Liver (tissue), 9 donors: ENCODE data around the gene NEUROD4. TPM values are rescaled to one million over a fixed set of nuclear protein-coding genes. Genes with fewer than 3 reads are reported as not detected.

Experiments
- DNase-seq: peaks from one replicate; pipeline ENCODE4 v3.0.0-alpha.2; 2017; ENCODE audit warnings: low spot score
- H3K27ac ChIP-seq, 2 donors: one replicate each; pipeline ENCODE4 v1.7.0; 2013; ENCODE audit warnings: inconsistent platforms in 2 of 2, low read length in 2 of 2, control low read depth in 1 of 2, low read depth in 1 of 2, mild to moderate bottlenecking in 1 of 2
- H3K27me3 ChIP-seq, 4 donors: one replicate each; pipeline versions ENCODE4 v1.6.1 to v1.7.0; 2013; ENCODE audit warnings: low read length in 3 of 4, inconsistent platforms in 1 of 4, mild to moderate bottlenecking in 1 of 4, moderate library complexity in 1 of 4; ENCODE audit not compliant: control insufficient read depth in 4 of 4, insufficient read depth in 4 of 4
- H3K36me3 ChIP-seq, 4 donors: one replicate each; pipeline versions ENCODE4 v1.6.1 to v1.7.0; 2013; ENCODE audit warnings: low read length in 3 of 4, mild to moderate bottlenecking in 3 of 4, low read depth in 1 of 4, moderate library complexity in 1 of 4; ENCODE audit not compliant: control insufficient read depth in 4 of 4, insufficient read depth in 3 of 4
- H3K4me1 ChIP-seq, 4 donors: one replicate each; pipeline versions ENCODE4 v1.6.1 to v1.7.0; 2013; ENCODE audit warnings: low read length in 3 of 4, mild to moderate bottlenecking in 3 of 4, moderate library complexity in 1 of 4; ENCODE audit not compliant: control insufficient read depth in 4 of 4, insufficient read depth in 4 of 4
- H3K4me3 ChIP-seq, 3 donors: one replicate each; pipeline versions ENCODE4 v1.6.1 to v1.7.0; 2013; ENCODE audit warnings: low read length in 3 of 3, control low read depth in 1 of 3, low read depth in 1 of 3, mild to moderate bottlenecking in 1 of 3
- H3K9ac ChIP-seq, 2 donors: one replicate each; pipeline ENCODE4 v1.7.0; 2013; ENCODE audit warnings: low read length in 2 of 2, mild to moderate bottlenecking in 2 of 2, moderate library complexity in 2 of 2, control low read depth in 1 of 2, low read depth in 1 of 2
- H3K9me3 ChIP-seq, 4 donors: one replicate each; pipeline versions ENCODE4 v1.6.1 to v1.7.0; 2013; ENCODE audit warnings: low read length in 3 of 4; ENCODE audit not compliant: control insufficient read depth in 4 of 4
- ATF3 ChIP-seq: IDR thresholded peaks from 2 replicates; pipeline ENCODE4 v1.6.1; 2016; ENCODE audit warnings: antibody characterized with exemption
- EGR1 ChIP-seq, 2 donors: IDR thresholded peaks; 2 replicates each; pipeline ENCODE4 v1.6.1; 2016 to 2018; ENCODE audit warnings: antibody characterized with exemption in 2 of 2, low read depth in 2 of 2
- FOXA1 ChIP-seq: IDR thresholded peaks from 2 replicates; pipeline ENCODE4 v1.6.1; 2016; ENCODE audit warnings: antibody characterized with exemption
- FOXA2 ChIP-seq: IDR thresholded peaks from 2 replicates; pipeline ENCODE4 v1.6.1; 2016; ENCODE audit warnings: antibody characterized with exemption
- GABPA ChIP-seq, 2 donors: IDR thresholded peaks in 1 of 2; conservative IDR thresholded peaks in 1 of 2; 2 replicates each; pipeline ENCODE4 v1.6.1; 2016; ENCODE audit warnings: antibody characterized with exemption in 2 of 2, mild to moderate bottlenecking in 1 of 2, moderate library complexity in 1 of 2
- HNF4A ChIP-seq, 2 donors: conservative IDR thresholded peaks; 2 replicates each; pipeline ENCODE4 v1.6.1; 2016; ENCODE audit warnings: antibody characterized with exemption in 2 of 2, mild to moderate bottlenecking in 2 of 2
- HNF4G ChIP-seq: IDR thresholded peaks from 2 replicates; pipeline ENCODE4 v1.6.1; 2016; ENCODE audit warnings: antibody characterized with exemption
- JUND ChIP-seq, 2 donors: IDR thresholded peaks; 2 replicates each; pipeline ENCODE4 v1.6.1; 2016; ENCODE audit warnings: antibody characterized with exemption in 2 of 2
- MAX ChIP-seq: IDR thresholded peaks from 2 replicates; pipeline ENCODE4 v1.6.1; 2016; ENCODE audit warnings: antibody characterized with exemption
- NR2F2 ChIP-seq: IDR thresholded peaks from 2 replicates; pipeline ENCODE4 v1.6.1; 2016; ENCODE audit warnings: antibody characterized with exemption
- RAD21 ChIP-seq, 2 donors: IDR thresholded peaks; 2 replicates each; pipeline ENCODE4 v1.6.1; 2016; ENCODE audit warnings: antibody characterized with exemption in 2 of 2, mild to moderate bottlenecking in 2 of 2
- REST ChIP-seq: IDR thresholded peaks from 2 replicates; pipeline ENCODE4 v1.6.1; 2016; ENCODE audit warnings: antibody characterized with exemption, mild to moderate bottlenecking
- RXRA ChIP-seq, 2 donors: IDR thresholded peaks; 2 replicates each; pipeline ENCODE4 v1.6.1; 2017 to 2018; ENCODE audit warnings: antibody characterized with exemption in 2 of 2, mild to moderate bottlenecking in 1 of 2
- SP1 ChIP-seq: IDR thresholded peaks from 2 replicates; pipeline ENCODE4 v1.6.1; 2018; ENCODE audit warnings: antibody characterized with exemption, mild to moderate bottlenecking
- TAF1 ChIP-seq: conservative IDR thresholded peaks from 2 replicates; pipeline ENCODE4 v1.6.1; 2016; ENCODE audit warnings: antibody characterized with exemption, mild to moderate bottlenecking
- YY1 ChIP-seq: IDR thresholded peaks from 2 replicates; pipeline ENCODE4 v1.6.1; 2016; ENCODE audit warnings: antibody characterized with exemption, mild to moderate bottlenecking
- ZBTB33 ChIP-seq: IDR thresholded peaks from 2 replicates; pipeline ENCODE4 v1.6.1; 2016; ENCODE audit warnings: antibody characterized with exemption
- WGBS: extraction: QIAGEN DNeasy Blood & Tissue Kit; methylation state at CpG from one replicate; pipeline ENCODE4 v1.1.7; 2013; 5-methylcytosine and 5-hydroxymethylcytosine counted together
- polyA plus RNA-seq, 2 donors: library from polyadenylated mRNA; stranded (reverse) in 1 of 2; unstranded in 1 of 2; fragments of 200-250 nt in 1 of 2; fragments of >200 nt in 1 of 2; fragmentation: Nextera tagmentation in 1 of 2; extraction: Ambion mirVana in 1 of 2; gene quantifications; one replicate each; pipeline versions ENCODE4 v1.2.1 to v1.2.3, GENCODE V29; 2013 to 2015
- total RNA-seq, 2 donors: library from RNA; depleted of rRNA; stranded (reverse); fragments of >200 nt; gene quantifications; one replicate each; pipeline ENCODE4 v1.2.3, GENCODE V29; 2014
- TF ChIP-seq, protein P1 (sequence below): fragments of 150-350 bp; IDR thresholded peaks from 2 replicates; pipeline ENCODE4 v1.5.1; 2017; ENCODE audit warnings: improper control_type of control experiment, low read depth, low read length; ENCODE audit not compliant: missing input control
- donor health status: healthy.
- donor health status: healthy.
- donor health status: healthy.
- donor health status: healthy.
- donor health status: healthy.

The NEUROD4 gene
- total and polyA plus RNA-seq, 4 donors, result not detected

DNA sequence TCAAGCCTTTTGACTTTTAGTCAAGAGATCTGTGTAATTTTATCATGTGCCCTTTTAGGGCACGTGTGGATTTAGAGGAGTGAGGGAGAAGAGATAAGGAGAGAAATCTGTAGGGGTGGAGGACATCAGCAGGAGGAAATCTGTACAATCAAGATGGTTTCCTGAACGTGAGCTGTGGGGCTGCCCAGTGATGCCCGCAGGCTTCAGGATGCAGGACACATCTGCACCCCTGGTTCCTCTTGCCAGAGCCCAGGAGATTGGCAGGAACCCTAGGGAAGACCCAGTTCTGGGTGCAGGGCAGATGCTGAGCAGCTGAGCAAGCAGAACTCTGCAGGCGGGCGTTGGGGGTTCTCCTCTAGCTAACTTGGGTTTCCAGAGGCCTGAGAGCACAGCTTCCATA lies 23.6 kb upstream of the NEUROD4 start:
- Histone ChIP-seq H3K9ac (no peak overlapping the region), H3K27ac (no peak overlapping the region), H3K36me3 (no peaks in the 10 kb centered on the region), H3K9me3 (no peaks in the 10 kb centered on the region), H3K4me3 (no peak overlapping the region), H3K27me3 (peaks cover 0 to 4% (median 2%) of the 10 kb centered on the region in 4 donors), H3K4me1 (no peaks in the 10 kb centered on the region)
- no peak for DNase-seq
- no peak for TF ChIP-seq GABPA (IDR thresholded peaks at IDR 0.05 in 1 of 2, conservative IDR thresholded peaks at IDR 0.05 in 1 of 2)
- TF ChIP-seq JUND (IDR thresholded peaks at IDR 0.05), result no peak
- TF ChIP-seq FOXA1, result no peak
- no peak for TF ChIP-seq TAF1
- TF ChIP-seq EGR1 (IDR thresholded peaks at IDR 0.05; ENCODE audit: low read depth in 2 of 2), result no peak
- no peak for TF ChIP-seq NR2F2
- no peak for TF ChIP-seq YY1
- no peak for TF ChIP-seq MAX
- TF ChIP-seq, protein P1, sequence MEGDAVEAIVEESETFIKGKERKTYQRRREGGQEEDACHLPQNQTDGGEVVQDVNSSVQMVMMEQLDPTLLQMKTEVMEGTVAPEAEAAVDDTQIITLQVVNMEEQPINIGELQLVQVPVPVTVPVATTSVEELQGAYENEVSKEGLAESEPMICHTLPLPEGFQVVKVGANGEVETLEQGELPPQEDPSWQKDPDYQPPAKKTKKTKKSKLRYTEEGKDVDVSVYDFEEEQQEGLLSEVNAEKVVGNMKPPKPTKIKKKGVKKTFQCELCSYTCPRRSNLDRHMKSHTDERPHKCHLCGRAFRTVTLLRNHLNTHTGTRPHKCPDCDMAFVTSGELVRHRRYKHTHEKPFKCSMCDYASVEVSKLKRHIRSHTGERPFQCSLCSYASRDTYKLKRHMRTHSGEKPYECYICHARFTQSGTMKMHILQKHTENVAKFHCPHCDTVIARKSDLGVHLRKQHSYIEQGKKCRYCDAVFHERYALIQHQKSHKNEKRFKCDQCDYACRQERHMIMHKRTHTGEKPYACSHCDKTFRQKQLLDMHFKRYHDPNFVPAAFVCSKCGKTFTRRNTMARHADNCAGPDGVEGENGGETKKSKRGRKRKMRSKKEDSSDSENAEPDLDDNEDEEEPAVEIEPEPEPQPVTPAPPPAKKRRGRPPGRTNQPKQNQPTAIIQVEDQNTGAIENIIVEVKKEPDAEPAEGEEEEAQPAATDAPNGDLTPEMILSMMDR, result no peak
- TF ChIP-seq RXRA (IDR thresholded peaks at IDR 0.05), result no peak
- no peak for TF ChIP-seq HNF4A (conservative IDR thresholded peaks at IDR 0.05)
- TF ChIP-seq HNF4G, result no peak
- TF ChIP-seq ATF3, result no peak
- TF ChIP-seq ZBTB33, result no peak
- no peak for TF ChIP-seq REST
- no peak for TF ChIP-seq SP1
- no peak for TF ChIP-seq RAD21 (IDR thresholded peaks at IDR 0.05)
- no peak for TF ChIP-seq FOXA2
- WGBS, result 46% methylated on average over 5 of the region's 5 CpGs
